Iris pigment epithelial cell (primary cell): ENCODE results near the gene KCNB1.

Source experiments
- DNase-seq: peaks from one replicate; pipeline ENCODE4 v3.0.0-alpha.2; 2011; ENCODE audit warnings: low read depth

The KCNB1 gene

DNA sequence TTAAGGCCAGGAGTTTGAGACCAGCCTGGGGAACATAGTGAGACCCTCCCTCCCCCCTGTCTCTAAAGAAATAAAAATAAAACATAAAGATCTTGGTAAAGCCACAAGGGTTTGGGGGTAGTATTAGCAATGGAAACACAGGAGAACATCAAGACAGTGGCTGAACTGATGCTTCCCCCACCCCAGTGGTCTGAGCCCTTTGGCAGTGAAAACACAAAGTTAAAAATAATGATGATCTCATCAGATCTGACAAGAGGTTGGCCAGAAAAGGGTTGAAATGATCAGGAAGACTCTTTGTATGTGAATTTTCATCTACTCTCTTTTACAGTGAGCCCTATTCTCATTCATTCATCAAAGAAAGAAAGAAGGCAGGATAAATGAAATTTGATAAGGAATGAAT is 93.7 kb downstream of the KCNB1 start:
- DNase-seq: no peak

DNA sequence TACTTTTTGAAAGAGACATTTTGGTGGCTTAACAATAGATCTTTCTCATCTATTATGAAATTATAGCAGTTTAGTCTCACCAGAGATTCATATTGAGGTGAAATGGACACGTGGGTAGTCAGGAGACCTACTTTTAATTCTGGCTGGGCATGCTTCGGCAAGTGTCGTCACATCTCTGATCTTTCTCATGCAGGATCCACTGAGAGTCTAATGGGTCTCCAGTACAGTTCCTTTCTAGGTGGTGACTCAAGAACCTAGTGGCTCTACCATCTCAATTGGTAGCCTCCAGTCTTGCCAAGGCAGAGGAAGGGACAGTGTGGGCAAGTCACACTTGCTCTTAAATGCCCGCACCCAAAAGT is 94.9 kb downstream of the KCNB1 start:
- no peak for DNase-seq

- DNase-seq: no peak
Observed at GRCh38 chr20:49386848-49387580, 95.5 kb downstream of the KCNB1 start.

DNA sequence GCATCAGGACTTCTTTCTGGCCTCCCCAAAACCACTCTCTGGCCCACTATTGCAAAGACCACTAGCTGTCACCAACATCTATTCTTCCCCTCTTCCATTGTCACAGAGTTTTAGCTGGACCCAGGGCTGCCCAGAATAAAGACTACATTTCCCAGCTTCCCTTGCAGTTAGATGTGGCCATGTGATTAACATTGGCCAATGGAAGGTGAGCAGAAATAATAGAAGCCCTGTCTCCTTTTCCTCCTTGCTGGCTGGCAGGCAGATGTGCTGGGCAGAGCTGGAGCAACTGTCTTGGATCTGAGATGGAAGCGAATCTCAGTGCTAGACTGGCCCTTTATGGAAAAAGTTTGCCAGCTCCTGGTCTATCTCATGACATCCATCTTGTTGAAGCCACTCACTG is 97.0 kb downstream of the KCNB1 start:
- DNase-seq: peak; percentile 43

DNA sequence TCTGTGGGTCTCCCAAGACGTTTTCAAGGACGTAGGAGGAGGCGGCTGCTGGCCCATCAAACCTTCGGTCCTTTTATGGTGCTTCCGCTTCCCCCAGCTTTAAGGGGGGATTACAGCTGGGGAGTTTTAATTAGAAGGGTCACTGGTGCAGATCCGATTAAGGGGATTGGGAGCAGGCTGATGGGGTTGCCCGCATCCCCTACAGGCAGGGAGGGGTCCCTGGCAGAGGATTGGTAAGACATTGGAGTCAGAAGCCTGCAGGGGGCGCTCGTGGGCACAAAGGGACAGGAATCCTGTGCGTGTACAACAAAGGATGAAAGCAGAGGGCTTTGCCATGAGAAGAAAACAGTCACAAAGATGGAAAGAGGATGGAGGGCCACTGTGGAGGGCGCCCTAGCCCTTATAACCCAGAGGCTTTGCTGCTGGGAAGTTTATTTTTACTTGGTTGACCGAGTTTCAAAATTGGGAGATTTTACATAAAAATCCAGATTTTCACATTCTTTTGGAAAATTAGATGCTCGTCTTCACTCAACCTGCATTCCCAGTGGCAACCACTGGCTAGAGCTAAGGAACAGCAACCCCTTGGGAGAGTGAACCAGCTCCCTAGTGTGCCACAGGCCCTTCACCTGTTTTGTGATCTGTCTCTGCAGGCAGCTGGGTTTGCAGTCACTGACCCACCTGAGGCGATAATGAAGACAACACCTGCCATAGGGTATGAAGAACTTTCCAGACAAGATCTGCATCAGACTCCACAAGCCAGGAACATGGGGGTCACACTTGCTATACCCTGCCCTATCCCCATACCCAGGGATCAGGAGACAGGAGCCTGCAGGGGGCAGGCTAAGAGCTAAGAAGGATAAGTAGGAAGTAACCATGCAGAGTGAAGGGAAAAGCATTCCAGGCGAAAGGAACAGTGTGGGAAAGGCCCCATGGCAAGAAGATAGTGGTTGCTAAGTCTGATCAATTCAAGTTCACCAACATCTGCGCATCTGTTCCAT is 97.7 kb downstream of the KCNB1 start:
- peak; percentile 50 for DNase-seq

GRCh38 chr20:49381558-49382493 is 100.6 kb downstream of the KCNB1 start:
- DNase-seq: peak; percentile 49

- no peak for DNase-seq
Observed at GRCh38 chr20:49380337-49380780, 102.1 kb downstream of the KCNB1 start.

DNA sequence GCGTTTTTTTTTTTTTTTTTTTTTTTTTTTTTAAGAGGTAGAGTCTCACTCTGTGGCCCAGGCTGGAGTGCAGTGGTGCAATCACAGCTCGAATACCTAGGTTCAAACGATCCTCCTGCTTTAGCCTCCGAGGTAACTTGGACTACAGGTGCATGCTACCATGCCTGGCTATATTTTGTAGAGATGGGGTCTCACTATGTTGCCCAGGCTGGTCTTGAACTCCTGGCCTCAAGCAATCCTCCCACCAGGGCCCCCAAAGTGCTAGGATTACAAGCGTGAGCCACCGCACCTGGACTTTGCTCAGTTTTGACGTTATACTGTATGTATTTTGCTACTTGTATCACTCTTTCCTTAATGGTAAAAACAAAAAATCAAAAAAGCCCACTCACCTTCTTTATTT is 103.1 kb downstream of the KCNB1 start:
- DNase-seq: no peak

DNA sequence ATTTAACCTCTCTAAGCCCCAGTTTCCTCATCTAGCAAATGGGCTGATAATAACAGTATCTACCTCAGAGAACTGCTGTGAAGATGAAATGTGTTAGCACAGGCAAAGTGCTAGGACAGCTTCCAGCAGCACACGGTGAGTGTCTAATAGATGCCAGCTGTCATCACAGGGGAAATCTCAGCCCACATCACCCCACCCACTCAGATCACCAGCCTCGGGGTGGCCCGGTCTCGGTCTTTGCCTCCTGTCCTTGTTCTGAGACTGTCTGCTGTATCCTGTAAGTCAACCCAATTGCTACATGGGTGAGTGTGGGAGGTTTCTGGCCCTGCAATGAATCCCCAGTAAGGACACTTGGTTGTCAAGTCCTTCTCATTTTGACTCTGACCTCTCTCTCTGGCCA is 105.1 kb downstream of the KCNB1 start:
- no peak for DNase-seq

DNA sequence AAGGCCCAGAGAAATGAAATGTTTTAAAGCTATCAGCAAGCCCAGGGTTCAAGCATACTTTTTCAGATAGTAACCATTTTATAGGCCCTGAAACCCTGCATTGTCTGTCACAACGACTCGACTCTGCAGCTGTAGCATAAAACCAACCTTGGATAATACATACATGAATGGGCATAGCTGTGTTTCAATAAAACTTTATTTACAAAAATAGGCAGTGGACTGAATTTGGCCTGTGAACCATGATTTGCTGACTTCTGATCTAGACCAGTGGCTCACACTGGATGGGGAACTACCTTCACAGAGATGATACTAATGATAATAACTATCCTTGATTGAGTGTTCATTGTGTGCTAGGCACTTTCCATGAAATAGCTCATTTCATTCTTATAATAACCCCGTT is 107.3 kb downstream of the KCNB1 start:
- no peak for DNase-seq

DNA sequence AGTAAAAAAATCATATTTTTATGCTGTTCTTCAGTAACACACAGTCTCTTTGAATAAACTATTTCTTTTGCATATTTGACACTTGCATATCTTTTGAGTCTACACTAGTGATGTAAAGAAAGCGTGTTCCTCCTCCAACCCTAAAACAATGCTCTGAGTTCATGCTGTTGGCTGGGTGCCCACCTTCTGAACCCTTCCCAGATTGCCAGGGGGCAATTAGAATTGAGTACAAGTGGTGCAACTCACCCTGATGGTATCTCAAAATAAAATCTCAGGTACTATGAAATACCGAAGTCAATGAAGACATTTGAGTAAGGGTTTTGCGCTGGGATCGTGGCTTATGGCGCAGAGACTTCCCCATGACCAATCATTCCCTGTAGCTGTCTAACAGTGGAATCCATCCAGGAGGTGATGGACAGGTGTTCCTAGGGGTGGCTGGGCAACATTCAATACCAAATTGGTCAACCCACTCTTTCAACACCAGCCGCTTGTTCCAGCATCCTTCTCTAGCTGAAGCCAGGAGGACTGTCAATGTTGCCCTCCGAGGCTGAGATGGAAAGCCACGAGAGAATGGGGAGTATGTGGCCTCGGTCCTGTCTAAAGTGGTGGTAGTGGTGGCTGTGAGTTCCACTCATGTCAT is 110.3 kb downstream of the KCNB1 start:
- no peak for DNase-seq

- DNase-seq: no peak
Observed at GRCh38 chr20:49368596-49368995, 113.9 kb downstream of the KCNB1 start.

GRCh38 chr20:49367113-49367512 is 115.4 kb downstream of the KCNB1 start:
- no peak for DNase-seq

- DNase-seq: no peak
Observed at GRCh38 chr20:49366687-49367086, 115.8 kb downstream of the KCNB1 start.

DNA sequence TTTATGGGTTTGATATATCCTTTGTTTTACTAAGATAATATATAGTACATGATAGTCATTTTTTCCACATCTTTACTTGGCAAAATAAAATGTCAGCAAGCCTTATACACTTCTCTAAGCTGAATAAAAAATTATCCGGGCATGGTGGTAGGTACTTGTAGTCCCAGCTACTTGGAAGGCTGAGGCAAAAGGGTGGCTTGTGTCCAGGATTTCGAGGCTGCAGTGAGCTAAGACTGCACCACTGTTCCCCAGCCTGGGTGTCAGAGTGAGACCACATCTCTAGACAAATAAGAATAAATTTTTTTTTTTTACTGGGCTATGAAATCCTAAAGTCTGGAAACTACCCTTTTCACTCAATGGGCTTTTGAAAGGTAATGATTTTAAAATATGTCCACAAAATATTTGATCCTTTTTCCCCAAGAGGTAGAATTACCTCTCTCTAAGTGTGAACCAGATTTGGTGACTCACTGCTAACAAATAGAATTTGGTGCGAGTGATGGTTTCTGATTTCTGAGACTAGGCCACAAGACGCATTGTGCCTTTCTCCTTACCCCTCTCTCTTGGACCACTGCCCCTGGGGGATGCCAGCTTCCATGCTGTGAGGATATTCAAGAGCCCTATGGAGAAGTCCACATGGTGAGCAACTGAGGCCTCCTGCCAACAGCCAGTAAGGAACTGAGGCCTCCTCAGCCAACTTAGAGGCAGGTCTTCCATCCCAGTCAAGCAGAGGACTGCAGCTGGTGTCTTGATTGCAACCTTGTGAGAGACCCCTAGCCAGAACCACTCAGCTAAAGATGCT is 120.4 kb downstream of the KCNB1 start:
- DNase-seq: no peak

GRCh38 chr20:49360242-49360968 is 122.1 kb downstream of the KCNB1 start:
- no peak for DNase-seq

GRCh38 chr20:49356676-49357075 is 125.8 kb downstream of the KCNB1 start:
- DNase-seq: no peak

DNA sequence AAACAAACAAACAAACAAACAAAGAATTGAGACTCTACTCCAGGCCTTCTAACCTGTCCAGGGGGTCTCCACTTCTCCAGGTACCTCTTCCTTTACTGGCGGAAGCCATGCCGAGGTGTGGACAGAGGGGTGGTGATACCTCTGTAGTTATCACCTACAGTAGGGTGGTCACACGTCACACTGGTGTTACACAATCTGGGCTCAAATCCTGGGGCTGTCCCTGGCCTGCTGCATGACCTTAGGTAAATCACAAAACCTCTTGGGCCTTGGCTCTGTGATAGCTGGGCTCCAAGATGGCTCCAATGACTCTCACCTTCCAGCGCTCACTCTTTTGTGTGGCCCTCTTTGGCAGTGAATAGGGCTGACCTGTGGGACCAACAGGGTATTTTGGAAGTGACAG is 127.8 kb downstream of the KCNB1 start:
- DNase-seq: no peak

DNA sequence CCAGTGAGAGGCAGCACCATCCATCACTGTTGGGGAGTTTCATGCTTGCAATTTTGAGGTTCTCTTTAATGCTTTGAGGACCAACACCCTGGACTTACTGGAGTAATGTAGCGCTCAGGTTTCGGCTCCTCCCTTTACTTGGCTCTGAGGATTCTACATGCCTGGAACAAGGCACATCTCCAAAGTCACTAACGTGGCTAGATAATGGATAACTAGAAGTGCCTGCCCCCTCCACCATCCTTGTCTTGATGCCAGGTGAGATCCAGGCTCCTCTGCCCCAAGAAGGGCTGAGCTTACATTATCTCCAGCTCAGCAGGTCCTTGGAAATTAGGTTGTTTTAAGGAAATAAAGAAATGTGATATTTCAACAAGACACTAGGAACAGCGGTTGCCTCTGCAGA is 129.1 kb downstream of the KCNB1 start:
- no peak for DNase-seq

GRCh38 chr20:49352751-49353150 is 129.7 kb downstream of the KCNB1 start:
- DNase-seq: no peak
